IPS-18c (cell line): ENCODE data around the gene CFAP97D1.
"Not testable (repeated sequence)": the region's sequence is repeated elsewhere in the genome, so short reads cannot be mapped to it uniquely, and the experiment has no call there.

Source experiments
- H3K4me3 ChIP-seq: 2 replicates; pipeline ENCODE4 v1.7.0; 2013; ENCODE audit warnings: low read depth, mild to moderate bottlenecking, low read length, moderate library complexity; ENCODE audit not compliant: insufficient read depth
- H3K9me3 ChIP-seq: one replicate; pipeline ENCODE4 v1.6.1; 2013; ENCODE audit warnings: mild to moderate bottlenecking, low read length, moderate library complexity; ENCODE audit not compliant: control insufficient read depth, insufficient read depth

CFAP97D1 gene

GRCh38 chr17:43782913-43783680 lies 2.9 kb downstream of the CFAP97D1 start:
- Histone ChIP-seq H3K9me3 (no peaks in the 10 kb centered on the region), H3K4me3 (no peak overlapping the region)

GRCh38 chr17:43784068-43784467 lies 3.8 kb downstream of the CFAP97D1 start:
- H3K9me3 ChIP-seq: no peaks in the 10 kb centered on the region
- no peak overlapping the region for H3K4me3 ChIP-seq

GRCh38 chr17:43784628-43785101 lies 4.4 kb downstream of the CFAP97D1 start:
- Histone ChIP-seq H3K4me3 (no peak overlapping the region), H3K9me3 (no peaks in the 10 kb centered on the region)

- H3K4me3 ChIP-seq: no peak overlapping the region
- no peaks in the 10 kb centered on the region for H3K9me3 ChIP-seq
These were observed 7.5 kb downstream of the CFAP97D1 start for GRCh38 chr17:43787728-43788127.

GRCh38 chr17:43788540-43788939 lies 8.3 kb downstream of the CFAP97D1 start:
- no peaks in the 10 kb centered on the region for H3K9me3 ChIP-seq

GRCh38 chr17:43789482-43789881 lies 9.2 kb downstream of the CFAP97D1 start:
- Histone ChIP-seq H3K9me3 (no peaks in the 10 kb centered on the region), H3K4me3 (no peak overlapping the region)

More at GRCh38 chr17:43788540-43788939, 8.3 kb downstream of the CFAP97D1 start:
- H3K4me3 ChIP-seq: no peak overlapping the region

GRCh38 chr17:43790311-43790940 lies 10.2 kb downstream of the CFAP97D1 start:
- Histone ChIP-seq H3K4me3 (no peak overlapping the region), H3K9me3 (no peaks in the 10 kb centered on the region)

GRCh38 chr17:43791589-43791988 lies 11.4 kb downstream of the CFAP97D1 start:
- Histone ChIP-seq H3K4me3 (no peak overlapping the region), H3K9me3 (no peaks in the 10 kb centered on the region)

GRCh38 chr17:43792668-43793067 lies 12.4 kb downstream of the CFAP97D1 start:
- H3K9me3 ChIP-seq: not testable (repeated sequence)

GRCh38 chr17:43798024-43798423 lies 17.8 kb downstream of the CFAP97D1 start:
- not testable (repeated sequence) for H3K4me3 ChIP-seq, H3K9me3 ChIP-seq

More at GRCh38 chr17:43792668-43793067, 12.4 kb downstream of the CFAP97D1 start:
- not testable (repeated sequence) for H3K4me3 ChIP-seq

- H3K9me3 ChIP-seq: peaks cover 2% of the 10 kb centered on the region
- no peak overlapping the region for H3K4me3 ChIP-seq
These were observed 18.8 kb downstream of the CFAP97D1 start for GRCh38 chr17:43799047-43799446.

- H3K4me3 ChIP-seq: no peak overlapping the region
- H3K9me3 ChIP-seq: peaks cover 2% of the 10 kb centered on the region
These were observed 20.5 kb downstream of the CFAP97D1 start for GRCh38 chr17:43800736-43801135.

GRCh38 chr17:43801844-43802243 lies 21.6 kb downstream of the CFAP97D1 start:
- H3K4me3 ChIP-seq: no peak overlapping the region

GRCh38 chr17:43803758-43804157 lies 23.5 kb downstream of the CFAP97D1 start:
- Histone ChIP-seq H3K9me3 (no peaks in the 10 kb centered on the region), H3K4me3 (no peak overlapping the region)

More at GRCh38 chr17:43801844-43802243, 21.6 kb downstream of the CFAP97D1 start:
- peaks cover 2% of the 10 kb centered on the region for H3K9me3 ChIP-seq

- no peak overlapping the region for H3K4me3 ChIP-seq
- no peaks in the 10 kb centered on the region for H3K9me3 ChIP-seq
These were observed 24.9 kb downstream of the CFAP97D1 start for GRCh38 chr17:43805117-43805516.

- H3K9me3 ChIP-seq: no peaks in the 10 kb centered on the region
- H3K4me3 ChIP-seq: no peak overlapping the region
These were observed 27.8 kb downstream of the CFAP97D1 start for GRCh38 chr17:43808076-43808475.

GRCh38 chr17:43809121-43809520 lies 28.9 kb downstream of the CFAP97D1 start:
- no peaks in the 10 kb centered on the region for H3K9me3 ChIP-seq
- no peak overlapping the region for H3K4me3 ChIP-seq

- Histone ChIP-seq H3K4me3 (no peak overlapping the region), H3K9me3 (no peaks in the 10 kb centered on the region)
These were observed 30.0 kb downstream of the CFAP97D1 start for GRCh38 chr17:43810226-43810715.
